AG10803 (cell line): Measurements from ENCODE around the gene SLC29A1.
A peak's percentile ranks its signal among the peaks of the same experiment; 100 is the strongest.

Experiments
- DNase-seq: peaks from one replicate; pipeline ENCODE4 v3.0.0; 2010; ENCODE audit warnings: low read depth
- H3K4me3 ChIP-seq: 2 replicates; pipeline ENCODE4 v1.5.1; 2011; ENCODE audit warnings: mild to moderate bottlenecking, low read length, control low read depth
- TF ChIP-seq, protein P1 (sequence below): conservative IDR thresholded peaks from 2 replicates; pipeline ENCODE4 v1.5.1; 2011; ENCODE audit warnings: mild to moderate bottlenecking, low read length, control low read depth, inconsistent platforms

SLC29A1 gene

DNA sequence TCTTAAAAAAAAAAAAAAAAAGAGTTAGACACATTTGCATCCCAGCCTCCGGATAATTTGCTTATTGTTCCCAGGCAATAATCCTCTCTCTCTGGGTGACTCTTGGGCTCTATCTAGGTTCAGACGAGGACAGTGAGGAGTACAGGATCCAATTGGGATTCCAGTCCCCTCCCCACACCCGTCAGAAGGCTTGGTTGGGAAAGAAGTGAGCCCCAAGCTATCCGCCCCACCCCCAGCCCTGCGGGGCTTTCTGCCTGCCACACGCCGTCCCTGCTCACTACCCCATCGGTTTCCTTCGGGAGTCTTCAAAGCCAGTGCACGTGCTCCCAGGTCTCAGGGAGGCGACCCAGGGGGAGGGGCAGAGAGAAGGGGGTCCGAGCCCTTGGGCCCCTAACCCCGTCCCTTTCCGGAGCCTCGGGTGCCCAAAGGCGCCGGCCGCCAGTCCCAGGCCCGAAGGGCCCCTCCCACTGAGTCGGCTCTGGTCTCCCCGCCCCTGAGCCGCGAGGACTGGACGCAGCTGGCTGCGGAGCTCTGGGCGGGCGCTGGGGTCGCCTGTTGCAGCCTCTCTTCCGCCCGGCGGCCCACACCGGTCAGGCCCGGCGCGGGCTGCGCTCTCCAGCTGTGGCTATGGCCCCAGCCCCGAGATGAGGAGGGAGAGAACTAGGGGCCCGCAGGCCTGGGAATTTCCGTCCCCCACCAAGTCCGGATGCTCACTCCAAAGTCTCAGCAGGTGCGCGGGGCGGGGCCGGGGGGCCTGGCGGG, 4.2 kb upstream of the SLC29A1 start:
- peak; percentile 27 for DNase-seq
- H3K4me3 ChIP-seq: peak overlapping the region; percentile 55
- TF ChIP-seq, protein P1, sequence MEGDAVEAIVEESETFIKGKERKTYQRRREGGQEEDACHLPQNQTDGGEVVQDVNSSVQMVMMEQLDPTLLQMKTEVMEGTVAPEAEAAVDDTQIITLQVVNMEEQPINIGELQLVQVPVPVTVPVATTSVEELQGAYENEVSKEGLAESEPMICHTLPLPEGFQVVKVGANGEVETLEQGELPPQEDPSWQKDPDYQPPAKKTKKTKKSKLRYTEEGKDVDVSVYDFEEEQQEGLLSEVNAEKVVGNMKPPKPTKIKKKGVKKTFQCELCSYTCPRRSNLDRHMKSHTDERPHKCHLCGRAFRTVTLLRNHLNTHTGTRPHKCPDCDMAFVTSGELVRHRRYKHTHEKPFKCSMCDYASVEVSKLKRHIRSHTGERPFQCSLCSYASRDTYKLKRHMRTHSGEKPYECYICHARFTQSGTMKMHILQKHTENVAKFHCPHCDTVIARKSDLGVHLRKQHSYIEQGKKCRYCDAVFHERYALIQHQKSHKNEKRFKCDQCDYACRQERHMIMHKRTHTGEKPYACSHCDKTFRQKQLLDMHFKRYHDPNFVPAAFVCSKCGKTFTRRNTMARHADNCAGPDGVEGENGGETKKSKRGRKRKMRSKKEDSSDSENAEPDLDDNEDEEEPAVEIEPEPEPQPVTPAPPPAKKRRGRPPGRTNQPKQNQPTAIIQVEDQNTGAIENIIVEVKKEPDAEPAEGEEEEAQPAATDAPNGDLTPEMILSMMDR: no peak

DNA sequence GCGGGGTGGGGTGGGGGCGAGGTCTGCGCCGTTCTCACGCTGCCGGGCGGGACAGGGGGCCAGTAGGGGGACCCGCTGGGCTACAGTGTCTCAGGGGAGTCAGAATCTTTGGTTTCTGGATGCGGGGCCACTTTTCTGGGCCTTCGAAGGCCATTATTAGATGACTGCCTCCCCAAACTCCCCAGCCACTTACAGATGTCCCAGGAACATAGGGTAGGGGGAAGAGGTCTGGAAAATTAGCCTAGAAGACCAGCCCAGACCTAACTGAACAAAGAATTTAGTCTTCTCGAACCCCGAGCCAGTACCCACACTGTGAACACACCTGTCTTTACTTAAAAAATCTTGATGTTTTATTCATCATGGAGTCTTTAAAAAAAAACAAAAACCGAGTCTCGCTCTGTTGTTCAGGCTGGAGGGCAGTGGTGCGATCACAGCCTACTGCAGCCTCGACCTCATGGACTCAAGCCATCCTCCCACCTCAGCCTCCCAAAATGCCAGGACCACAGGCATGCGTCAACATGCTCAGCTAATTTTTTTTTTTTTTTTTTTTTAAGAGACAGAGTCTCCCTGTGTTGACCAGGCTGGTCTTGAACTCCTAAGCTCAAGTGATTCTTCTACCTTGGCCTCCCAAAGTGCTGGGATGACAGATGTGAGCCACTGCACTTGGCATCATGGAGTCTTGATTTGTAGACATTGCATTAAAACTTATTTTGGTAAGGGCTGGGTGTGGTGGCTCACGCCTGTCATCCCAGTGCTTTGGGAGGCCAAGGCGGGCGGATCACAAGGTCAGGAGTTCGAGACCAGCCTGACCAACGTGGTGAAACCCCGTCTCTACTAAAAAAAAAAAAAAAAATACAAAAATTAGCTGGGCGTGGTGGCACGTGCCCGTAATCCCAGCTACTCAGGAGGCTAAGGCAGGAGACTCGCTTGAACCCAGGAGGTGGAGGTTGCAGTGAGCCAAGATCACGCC, 3.3 kb upstream of the SLC29A1 start:
- TF ChIP-seq, protein P1: no peak
- DNase-seq: no peak
- no peak overlapping the region for H3K4me3 ChIP-seq

DNA sequence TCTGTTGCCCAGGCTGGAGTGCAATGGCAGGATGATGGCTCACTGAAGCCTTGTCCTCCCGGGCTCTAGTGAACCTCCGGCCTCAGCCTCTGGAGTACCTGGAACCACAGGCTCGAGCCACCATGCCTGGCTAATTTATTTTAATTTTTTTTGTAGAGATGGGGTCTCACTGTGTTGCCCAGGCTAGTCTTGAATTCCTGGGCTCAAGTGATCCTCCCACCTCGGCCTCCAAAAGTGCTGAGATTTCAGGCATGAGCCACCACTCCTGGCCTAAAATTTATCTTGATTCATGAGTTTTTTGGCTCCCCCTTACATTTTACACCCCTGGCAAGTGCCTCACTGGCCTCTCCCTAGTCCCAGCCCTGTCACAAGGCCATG, 2.5 kb upstream of the SLC29A1 start:
- TF ChIP-seq, protein P1: no peak
- DNase-seq: no peak
- H3K4me3 ChIP-seq: no peak overlapping the region

DNA sequence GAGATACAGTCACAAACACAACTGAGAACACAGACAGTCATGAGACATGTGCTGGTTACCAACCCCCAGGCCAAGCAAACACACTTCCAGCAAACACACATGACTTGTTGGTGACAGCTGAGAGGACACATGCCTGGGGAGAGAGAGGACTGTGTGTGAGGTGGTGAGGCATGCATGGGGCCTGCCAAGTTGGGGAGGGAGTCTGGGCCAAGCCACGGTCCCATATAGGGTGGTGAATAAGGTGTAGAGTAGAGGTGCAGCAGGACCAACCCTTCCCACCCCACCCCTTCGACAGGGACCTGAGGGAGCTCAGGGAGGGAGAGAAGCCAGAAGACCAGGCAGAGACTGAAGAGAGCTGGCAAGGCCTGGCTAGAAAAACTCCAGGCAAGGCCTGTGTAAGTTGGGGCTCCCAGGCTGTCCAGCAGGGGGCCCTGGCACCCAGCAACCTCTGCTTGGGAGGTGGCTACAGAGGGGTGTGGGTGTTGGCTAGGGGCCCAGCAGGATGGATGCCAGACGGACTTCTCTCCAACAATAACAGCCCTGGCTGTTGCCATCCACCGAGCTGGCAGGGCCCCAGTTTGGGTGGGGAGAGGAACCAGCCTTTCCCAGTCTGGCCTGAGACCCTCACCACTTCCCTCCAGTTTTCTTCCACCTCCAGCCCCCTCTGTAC, 2.0 kb upstream of the SLC29A1 start:
- no peak overlapping the region for H3K4me3 ChIP-seq
- DNase-seq: peak; percentile 77

DNA sequence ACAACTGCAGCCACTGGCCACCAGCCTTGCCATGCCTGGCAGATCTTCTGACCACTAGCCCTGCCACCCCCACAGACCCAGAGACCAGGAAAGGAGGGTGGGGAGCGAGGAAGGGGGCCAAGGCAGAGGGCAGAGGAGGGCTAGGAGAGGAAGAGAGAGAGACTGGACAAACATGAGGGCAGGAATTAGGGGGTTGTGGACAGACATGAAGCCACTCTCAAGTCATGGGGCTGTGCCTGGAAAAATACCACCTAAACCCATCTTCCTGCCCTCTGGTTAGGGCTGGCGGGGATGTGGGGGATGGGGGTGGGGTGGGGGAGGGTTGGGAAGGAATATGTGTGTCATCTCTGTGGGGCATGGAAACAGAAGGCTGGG, 1.4 kb upstream of the SLC29A1 start:
- TF ChIP-seq, protein P1: no peak
- no peak overlapping the region for H3K4me3 ChIP-seq
- no peak for DNase-seq

More for the DNA sequence above, 2.0 kb upstream of the SLC29A1 start:
- TF ChIP-seq, protein P1: peak; percentile 69

DNA sequence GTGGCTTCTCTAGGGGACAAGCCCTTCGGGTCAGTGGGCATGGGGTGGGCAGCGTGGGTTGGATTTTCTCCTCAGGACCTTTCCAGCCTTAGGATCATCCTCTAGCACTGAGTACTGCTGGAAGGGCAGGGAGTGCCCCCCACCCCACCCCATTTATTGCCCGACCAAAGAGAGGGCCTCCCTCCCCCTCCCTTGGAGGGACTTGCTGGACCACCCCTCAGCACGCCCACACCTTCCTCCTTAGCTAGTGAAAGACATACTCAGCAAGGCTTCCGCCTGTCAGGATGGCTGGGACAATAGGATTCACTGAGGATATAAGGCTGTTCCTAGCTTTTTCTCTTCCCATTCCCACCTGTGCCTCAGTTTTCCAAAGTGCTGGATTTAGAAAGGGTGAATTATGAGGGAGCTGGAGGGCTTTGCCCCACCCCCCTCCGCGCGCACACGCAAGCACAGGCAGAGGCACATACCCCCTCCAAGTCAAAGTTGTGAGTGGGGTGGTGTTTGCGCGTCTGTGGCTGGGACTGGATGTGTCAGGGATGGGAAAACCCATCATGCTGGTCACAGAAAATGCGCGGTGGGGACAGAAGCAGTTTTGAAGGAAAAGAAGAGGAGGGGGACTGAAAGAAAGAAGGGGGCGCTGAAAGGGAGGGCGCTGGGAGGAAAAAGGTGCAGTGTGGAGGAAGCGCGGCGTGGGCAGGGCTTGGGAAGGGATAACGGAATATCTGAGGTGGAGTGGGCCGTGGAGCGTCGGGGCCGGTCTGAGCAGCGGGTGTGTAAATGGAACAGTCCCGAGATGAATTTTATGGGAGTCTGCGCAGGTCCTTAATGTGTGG, 693 bp upstream of the SLC29A1 start:
- no peak for DNase-seq

More for the DNA sequence above, 693 bp upstream of the SLC29A1 start:
- peak overlapping the region; percentile 57 for H3K4me3 ChIP-seq
- TF ChIP-seq, protein P1: no peak
